ENCODE data around the gene ACLY.
"Not testable (repeated sequence)": the region's sequence is repeated elsewhere in the genome, so short reads cannot be mapped to it uniquely, and the experiment has no call there.

GRCh38 chr17:41930833-41931156 lies 12.0 kb upstream of the ACLY start:
- TF ChIP-seq CTCF (optimal IDR thresholded peaks at IDR 0.05 in 1 of 3, IDR thresholded peaks at IDR 0.05 in 1 of 3, conservative IDR thresholded peaks at IDR 0.05 in 1 of 3; ENCODE audit: extremely low read depth in 1 of 3, insufficient read depth in 2 of 3, low read length in 3 of 3); EZH2 (IDR thresholded peaks at IDR 0.05; ENCODE audit: low read length): not testable (repeated sequence)
